22Rv1 (cell line): ENCODE measurements around the gene PTCH2.

Experiments
- ZFX ChIP-seq: fragments of 450-650 bp; IDR thresholded peaks from 2 replicates; pipeline ENCODE4 v1.6.1; 2017; ENCODE audit warnings: antibody characterized with exemption, borderline replicate concordance
- TF ChIP-seq, protein P1 (sequence below): fragments of 450-650 bp; IDR thresholded peaks from 2 replicates; pipeline ENCODE4 v1.5.1; 2017; ENCODE audit warnings: mild to moderate bottlenecking

DNA sequence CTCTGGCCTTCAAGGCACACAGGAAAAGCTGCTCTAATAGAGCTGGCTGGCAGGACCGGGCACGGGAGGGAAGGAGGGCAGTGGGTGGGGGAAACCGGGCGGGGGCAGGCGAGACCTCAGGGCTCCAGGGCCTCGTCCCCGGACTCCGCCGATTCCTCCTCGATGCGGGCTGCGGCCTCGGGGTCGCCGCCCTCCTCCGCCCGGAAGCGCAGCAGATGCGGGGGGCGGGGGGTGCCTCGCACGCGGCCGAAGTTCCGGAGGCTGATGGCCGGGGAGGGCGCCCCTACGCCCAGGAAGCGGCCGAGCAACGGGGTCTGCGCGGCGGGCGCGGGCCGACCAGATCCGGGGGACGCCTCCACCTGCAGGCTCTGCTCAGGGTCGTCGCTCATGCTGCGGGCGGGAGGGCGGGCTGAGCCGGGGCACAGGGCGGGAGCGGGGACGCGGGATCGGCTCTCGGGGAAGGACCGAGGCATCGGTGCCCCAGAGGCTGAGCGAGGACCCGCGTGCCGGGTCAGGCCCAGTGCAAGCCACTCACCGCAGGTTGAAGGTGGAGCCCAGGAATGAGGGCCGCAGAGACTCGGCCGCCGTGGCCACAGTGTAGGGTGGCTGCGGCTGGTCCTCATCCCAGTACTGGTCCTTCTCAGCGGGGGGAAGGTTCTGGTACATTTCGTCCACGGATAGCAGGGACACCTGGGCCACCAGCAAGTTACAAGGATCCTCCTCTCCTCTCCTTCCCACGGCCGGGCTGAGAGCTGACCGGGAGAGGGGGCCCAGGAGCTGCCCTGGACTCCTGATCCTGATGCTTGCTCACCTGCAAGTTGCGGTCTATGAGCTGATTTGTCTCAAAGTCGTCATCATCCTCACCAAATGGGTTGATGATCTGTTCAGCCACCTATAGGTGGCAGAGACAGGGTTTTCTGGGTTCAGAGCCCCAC is 58.7 kb downstream of the PTCH2 start:
- TF ChIP-seq, protein P1, sequence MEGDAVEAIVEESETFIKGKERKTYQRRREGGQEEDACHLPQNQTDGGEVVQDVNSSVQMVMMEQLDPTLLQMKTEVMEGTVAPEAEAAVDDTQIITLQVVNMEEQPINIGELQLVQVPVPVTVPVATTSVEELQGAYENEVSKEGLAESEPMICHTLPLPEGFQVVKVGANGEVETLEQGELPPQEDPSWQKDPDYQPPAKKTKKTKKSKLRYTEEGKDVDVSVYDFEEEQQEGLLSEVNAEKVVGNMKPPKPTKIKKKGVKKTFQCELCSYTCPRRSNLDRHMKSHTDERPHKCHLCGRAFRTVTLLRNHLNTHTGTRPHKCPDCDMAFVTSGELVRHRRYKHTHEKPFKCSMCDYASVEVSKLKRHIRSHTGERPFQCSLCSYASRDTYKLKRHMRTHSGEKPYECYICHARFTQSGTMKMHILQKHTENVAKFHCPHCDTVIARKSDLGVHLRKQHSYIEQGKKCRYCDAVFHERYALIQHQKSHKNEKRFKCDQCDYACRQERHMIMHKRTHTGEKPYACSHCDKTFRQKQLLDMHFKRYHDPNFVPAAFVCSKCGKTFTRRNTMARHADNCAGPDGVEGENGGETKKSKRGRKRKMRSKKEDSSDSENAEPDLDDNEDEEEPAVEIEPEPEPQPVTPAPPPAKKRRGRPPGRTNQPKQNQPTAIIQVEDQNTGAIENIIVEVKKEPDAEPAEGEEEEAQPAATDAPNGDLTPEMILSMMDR = no peak
- TF ChIP-seq ZFX = no peak
